HG03139 (cell line): Measurements from ENCODE around the gene TRAPPC2L.

Experiments used
- ATAC-seq: cut with Tn5 transposase; IDR thresholded peaks from one replicate; pipeline ENCODE4 v1.9.1; 2021; ENCODE audit not compliant: unreplicated experiment

Gene TRAPPC2L, protein sequence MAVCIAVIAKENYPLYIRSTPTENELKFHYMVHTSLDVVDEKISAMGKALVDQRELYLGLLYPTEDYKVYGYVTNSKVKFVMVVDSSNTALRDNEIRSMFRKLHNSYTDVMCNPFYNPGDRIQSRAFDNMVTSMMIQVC

DNA sequence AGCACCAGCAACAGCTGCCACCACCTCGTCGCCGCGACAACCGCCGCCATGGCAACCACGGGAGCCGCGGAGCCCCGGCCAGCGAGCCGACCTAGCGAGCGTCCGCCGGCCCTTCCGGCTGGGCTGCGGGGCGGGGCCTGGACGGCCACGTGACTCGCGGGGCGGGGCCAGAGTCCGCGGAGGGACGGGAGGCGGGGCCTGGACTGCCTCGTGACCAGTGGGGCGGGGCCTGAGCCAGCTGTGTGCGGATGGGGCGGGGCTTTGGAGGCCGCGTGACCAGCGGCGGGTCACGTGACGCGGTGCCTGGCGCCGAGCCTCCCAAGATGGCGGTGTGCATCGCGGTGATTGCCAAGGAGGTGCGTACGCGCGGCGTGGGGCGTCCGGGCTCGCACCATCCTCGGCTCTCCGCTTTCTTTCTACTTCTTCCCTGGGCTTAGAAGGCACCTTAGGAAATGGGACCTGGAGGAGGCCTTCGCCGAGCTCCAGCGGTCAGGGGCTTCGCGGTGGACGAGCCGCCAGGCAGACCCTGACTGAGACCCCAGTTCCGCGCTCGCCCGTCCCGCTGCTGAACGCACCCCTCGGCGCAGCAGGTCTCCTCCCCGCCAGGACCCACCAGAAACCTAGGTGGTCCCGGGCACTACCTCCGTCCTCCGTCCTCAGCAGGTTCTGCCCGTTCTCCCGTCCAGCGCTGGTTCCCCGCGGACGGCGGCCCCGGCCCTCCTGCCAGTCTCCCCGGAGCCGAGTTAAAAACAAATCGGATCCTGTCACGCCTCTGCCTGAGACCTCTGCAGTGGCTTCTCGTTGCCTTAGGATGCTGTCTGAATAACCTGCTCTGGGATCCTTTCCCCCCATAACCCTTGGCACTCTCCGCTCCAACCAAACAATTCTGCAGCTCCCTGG, at the start of gene TRAPPC2L, which contains the start of gene GALNS:
TSS of gene TRAPPC2L (plus strand) at position 300 of the 900 bp plus-strand sequence. CDS start at position 324, 24 bp downstream.
TSS of gene GALNS (minus strand) at position 120 of the 900 bp plus-strand sequence. CDS start at position 50, 70 bp downstream.
- peak; percentile 68 for ATAC-seq

- no peak for ATAC-seq
Measured at GRCh38 chr16:88807142-88807625, 49.7 kb upstream of the TRAPPC2L start.

GRCh38 chr16:88807626-88808453, 49.1 kb upstream of the TRAPPC2L start:
- no peak for ATAC-seq

DNA sequence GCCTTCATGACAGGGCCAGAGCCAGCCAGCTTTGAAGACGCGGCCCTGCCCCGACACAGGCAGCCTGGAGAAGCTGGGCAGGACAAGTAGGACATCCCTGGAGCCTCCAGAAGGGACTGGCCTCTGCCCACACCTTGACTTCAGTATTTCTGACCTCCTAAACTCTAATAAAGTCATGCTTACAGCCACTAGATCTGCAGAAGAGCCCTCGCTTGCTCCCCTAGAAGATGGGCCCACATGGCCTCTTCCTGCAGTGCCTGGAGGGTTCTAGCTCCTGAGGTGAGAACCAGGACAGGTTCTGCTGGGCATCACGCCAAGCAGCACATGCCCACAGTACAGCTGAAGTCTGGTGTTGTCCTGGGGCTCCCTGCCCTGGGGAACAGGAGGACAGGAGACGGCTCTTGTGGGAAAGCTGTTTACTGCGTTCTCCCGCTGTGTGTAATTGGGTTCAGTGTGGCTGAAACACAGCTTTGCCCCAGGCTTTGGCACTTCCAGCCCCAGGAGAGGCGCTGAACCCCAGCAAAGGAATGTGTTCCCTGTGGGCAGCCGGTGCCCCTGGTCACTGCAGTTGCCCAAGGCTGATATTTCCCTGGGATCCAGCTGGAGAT, 47.8 kb upstream of the TRAPPC2L start:
- ATAC-seq = no peak

DNA sequence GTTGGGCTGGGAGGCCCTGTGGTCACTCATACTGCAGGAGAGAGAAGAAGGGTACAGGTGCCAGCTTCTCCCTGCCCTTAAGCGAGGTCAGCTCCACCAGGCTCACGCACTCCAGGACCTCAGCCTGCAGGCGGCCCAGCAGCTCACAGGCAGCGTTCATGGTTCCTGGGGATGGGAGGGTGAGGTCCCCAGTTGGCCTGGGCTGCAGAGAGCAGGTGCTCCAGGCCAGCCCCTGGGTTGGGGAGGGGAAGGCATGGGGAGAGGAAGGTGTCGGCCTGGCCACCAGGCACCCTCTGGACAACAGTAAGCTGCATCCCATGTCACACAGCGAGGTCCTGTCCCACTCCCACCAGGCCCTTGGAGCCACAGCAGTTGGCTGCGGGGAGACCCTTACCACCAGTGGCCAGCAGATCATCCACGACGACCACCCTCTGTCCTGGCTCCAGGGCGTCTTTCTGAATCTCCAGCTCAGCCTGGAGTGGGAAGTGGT, 47.2 kb upstream of the TRAPPC2L start:
- no peak for ATAC-seq

- no peak for ATAC-seq
Measured at GRCh38 chr16:88810166-88810911, 46.6 kb upstream of the TRAPPC2L start.

GRCh38 chr16:88810912-88811768, 45.8 kb upstream of the TRAPPC2L start:
- ATAC-seq = peak; percentile 40

DNA sequence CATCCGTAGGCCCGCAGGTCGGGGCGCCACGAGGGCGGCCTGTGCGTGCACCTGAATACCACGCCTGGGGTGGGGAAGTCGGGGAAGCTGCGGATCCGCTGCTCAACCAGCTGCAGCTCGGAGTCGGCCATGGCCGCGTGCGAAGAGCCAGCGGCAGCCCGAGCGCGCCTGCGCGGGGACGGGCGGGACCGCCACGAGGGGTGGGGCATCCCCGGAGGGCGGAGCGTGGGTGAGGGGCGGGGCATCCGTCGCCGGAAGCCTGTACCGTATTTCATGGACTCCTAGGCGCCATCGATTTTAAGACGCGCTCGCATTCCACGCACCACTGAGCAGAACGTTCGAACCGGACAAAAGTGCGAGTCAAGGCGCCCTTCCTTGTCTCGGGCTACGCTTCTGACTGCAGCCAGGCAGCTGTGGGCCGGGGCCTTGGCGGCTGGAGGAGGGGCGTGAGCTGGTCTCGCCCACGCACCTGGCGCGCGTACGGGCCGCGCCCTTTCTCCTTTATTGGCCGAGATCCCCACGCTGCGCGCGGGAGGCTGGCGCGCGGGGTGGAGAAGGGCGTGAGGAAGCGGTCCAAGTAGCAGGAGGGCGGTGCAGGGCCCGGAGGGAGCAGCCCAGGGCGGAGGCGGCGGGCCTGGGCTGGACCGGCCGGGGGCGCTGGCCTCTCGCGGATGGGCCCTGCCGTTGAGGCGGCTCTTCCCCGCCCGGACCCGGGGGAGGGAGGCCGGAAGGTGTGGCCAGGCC, 45.0 kb upstream of the TRAPPC2L start, which contains the start of gene APRT:
TSS of gene APRT (minus strand) at position 160 of the 744 bp plus-strand sequence. CDS start at position 131, 29 bp downstream.
- peak; percentile 68 for ATAC-seq

- no peak for ATAC-seq
Measured at GRCh38 chr16:88812513-88813268, 44.2 kb upstream of the TRAPPC2L start.

DNA sequence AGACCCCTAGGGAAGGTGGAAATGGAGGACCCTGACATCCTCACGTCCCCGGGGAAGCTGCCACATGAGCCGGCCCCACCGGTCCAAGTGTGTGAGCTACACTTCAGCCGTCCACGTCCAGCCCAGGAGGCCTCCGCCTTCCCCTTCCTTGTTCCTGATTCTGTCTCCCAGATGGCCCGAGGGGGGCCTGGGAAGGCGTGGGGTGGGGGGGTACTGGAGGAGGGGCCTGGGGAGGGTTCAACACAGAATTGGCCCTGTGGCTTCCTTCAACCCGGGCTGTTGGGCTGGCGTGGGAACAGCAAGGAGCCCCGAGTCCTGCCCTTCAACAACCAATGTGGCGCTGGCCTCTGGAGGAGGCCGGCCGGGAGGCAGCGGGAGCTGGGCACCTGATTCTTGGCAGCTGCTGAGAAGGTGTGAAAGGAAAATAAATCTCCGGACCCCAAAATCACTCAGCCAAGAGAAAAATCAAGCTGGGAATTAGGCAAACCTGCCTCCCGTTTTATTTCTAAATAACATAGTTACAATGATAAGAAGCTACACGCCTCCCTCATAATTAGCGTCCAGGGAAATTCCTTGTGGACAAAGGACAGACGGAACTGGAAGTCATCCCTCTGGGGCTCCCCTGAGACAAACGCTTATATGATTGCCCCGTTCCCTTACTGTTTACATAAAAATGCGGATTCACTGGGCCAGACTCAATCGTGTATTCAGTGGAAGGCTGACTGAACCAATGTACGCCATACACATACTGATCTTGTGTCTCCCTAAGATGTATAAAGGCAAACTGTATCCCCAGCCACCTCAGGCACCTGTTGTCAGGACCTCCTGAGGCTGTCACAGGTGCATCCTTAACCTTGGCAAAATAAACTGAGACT, 43.4 kb upstream of the TRAPPC2L start:
- no peak for ATAC-seq

DNA sequence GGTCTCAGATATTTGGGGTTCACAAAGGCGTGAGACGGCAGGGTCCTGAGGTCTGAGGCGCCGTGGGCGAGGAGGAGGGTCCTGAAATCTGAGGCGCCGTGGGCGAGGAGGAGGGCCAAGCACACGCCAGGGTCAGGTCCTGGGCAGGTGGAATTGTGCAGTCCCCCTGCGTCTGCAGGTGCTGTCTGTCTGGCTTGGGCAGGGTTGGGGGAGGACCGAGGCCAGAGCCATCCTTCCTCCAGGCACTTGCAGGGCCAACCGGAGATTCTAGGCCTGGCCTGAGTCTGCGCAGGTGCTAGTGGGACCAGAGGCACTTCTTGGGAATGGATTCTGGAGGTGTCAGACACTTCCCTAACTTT, 42.8 kb upstream of the TRAPPC2L start:
- ATAC-seq = no peak

DNA sequence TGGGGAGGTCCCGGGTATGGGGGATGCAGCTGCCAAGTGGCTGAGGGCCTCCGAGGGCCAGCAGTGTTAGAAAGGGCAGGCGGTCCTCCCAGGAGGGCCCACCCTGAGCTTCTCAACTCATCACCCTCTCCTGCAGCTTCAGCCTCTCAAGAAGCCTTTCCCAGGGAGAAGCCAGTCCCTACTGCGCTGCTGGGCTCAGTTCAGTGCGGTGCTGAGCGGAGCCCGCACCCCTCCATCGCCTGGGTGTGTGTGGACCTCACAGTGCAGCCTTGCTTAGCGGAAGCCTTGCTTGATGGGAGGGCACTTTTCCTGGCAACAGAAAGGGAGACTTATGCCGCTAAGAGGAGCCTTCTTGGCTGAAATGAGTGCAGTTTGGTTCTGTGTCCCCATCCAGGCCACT, 41.7 kb upstream of the TRAPPC2L start:
- no peak for ATAC-seq

- ATAC-seq = no peak
Measured at GRCh38 chr16:88815901-88816589, 40.9 kb upstream of the TRAPPC2L start.

DNA sequence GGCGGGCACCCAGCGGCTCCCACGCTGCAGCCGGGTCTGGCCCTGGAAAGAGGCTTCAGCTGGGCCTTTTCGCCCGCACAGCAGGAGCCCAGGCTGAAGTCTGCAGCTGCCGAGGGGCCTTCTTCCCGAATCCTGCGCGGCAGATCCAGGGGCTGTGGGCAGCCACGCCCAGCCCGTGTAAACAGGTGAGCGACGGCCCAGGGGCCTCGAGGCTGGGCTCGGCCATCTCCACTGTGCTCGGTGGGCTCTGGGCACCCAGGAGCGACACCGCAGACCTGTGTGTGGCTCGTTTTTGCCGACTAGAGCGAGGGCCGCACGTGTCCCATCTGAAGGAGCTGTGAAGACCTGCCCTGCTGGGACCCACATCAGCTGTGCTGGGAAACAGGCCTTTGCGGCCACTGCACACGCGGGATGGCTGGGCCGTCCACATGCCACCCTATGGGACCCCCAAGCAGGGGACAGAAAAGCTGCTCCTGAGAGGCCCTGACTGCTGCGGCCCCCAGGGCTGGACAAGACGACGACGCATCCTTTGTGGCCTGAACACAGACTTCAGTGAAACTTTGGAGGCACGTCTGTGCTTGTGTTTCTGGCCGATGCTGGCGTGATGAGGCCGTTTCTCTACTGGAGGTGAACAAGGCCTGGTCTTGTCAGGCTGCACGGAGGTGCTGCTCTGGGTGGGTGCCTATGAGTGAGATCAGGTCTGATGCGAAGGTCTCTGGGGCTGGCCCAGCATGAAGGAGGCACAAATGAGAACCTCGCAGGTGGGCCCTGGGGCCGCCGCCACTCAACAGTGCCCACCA, 40.0 kb upstream of the TRAPPC2L start:
- ATAC-seq = no peak
